ENCODE results near the gene PDPR. TPM values are rescaled to one million over a fixed set of nuclear protein-coding genes. Genes with fewer than 3 reads are reported as not detected.
"Not testable (repeated sequence)": the region's sequence is repeated elsewhere in the genome, so short reads cannot be mapped to it uniquely, and the experiment has no call there.

PDPR gene
- polyA plus RNA-seq, 1 of the 3 experiments (the other 2 are of a cell fraction), result 17.1 TPM

DNA sequence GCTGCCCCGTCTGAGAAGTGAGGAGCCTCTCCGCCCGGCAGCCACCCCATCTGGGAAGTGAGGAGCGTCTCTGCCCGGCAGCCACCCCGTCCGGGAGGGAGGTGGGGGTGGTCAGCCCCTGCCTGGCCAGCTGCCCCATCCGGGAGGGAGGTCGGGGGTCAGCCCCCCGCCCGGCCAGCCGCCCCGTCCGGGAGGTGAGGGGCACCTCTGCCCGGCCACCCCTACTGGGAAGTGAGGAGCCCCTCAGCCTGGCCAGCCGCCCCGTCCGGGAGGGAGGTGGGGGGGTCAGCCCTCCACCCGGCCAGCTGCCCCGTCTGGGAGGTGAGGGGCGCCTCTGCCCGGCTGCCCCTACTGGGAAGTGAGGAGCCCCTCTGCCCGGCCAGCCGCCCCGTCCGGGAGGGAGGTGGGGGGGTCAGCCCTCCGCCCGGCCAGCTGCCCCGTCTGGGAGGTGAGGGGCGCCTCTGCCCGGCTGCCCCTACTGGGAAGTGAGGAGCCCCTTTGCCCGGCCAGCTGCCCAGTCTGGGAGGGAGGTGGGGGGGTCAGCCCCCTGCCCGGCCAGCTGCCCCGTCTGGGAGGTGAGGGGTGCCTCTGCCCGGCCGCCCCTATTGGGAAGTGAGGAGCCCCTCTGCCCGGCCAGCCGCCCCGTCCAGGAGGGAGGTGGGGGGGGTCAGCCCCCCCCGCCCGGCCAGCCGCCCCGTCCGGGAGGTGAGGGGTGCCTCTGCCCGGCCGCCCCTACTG lies 90.7 kb downstream of the PDPR start:
- H3K4me2 ChIP-seq; DNase-seq; H3K9ac ChIP-seq; H2AFZ ChIP-seq (ENCODE audit: low read depth); H3K27ac ChIP-seq (ENCODE audit: low read depth in 2 of 2, low read length in 1 of 2); H4K20me1 ChIP-seq (ENCODE audit: insufficient read depth); POLR2A ChIA-PET; H3K4me1 ChIP-seq (ENCODE audit: control insufficient read depth in 1 of 2, insufficient read depth in 2 of 2, low read depth in 1 of 2, low read length in 1 of 2); H3K9me3 ChIP-seq; H3K36me3 ChIP-seq (replicated peaks in 1 of 2; ENCODE audit: control insufficient read depth in 1 of 2, insufficient read depth in 2 of 2, low read length in 1 of 2); H3F3A ChIP-seq (replicated peaks; ENCODE audit: insufficient read depth); H3K27me3 ChIP-seq (ENCODE audit: insufficient read depth); H3K9me2 ChIP-seq; H3K79me2 ChIP-seq (ENCODE audit: insufficient read depth); H3K4me3 ChIP-seq (ENCODE audit: low read depth in 2 of 2, low read length in 1 of 2); CTCF ChIA-PET: not testable (repeated sequence)
- no CpG with 5 or more reads among the region's 46 CpGs for WGBS (ENCODE audit: low lambda C conversion rate)

- H3K9me3 ChIP-seq; H3K36me3 ChIP-seq (replicated peaks in 1 of 2; ENCODE audit: control insufficient read depth in 1 of 2, insufficient read depth in 2 of 2, low read length in 1 of 2); H3F3A ChIP-seq (replicated peaks; ENCODE audit: insufficient read depth); H3K4me1 ChIP-seq (ENCODE audit: control insufficient read depth in 1 of 2, insufficient read depth in 2 of 2, low read depth in 1 of 2, low read length in 1 of 2); H3K9ac ChIP-seq; POLR2A ChIA-PET; DNase-seq; H3K9me2 ChIP-seq; H3K27ac ChIP-seq (ENCODE audit: low read depth in 2 of 2, low read length in 1 of 2); H4K20me1 ChIP-seq (ENCODE audit: insufficient read depth); H3K79me2 ChIP-seq (ENCODE audit: insufficient read depth); CTCF ChIA-PET; H3K4me3 ChIP-seq (ENCODE audit: low read depth in 2 of 2, low read length in 1 of 2); H2AFZ ChIP-seq (ENCODE audit: low read depth); H3K27me3 ChIP-seq (ENCODE audit: insufficient read depth); H3K4me2 ChIP-seq: not testable (repeated sequence)
- WGBS (ENCODE audit: low lambda C conversion rate), result 96% methylated on average over 4 of the region's 6 CpGs
These were observed 92.2 kb downstream of the PDPR start for GRCh38 chr16:70206382-70206781.

Small RNAs within 50 kb of the gene (small RNA-seq; reads per million reads assigned to genes)
- gene AC009060.2, result 0 reads per million in 7 experiments

Other genes with a start within 250 kb of the PDPR start
- gene CLEC18A, start 163.0 kb upstream of the PDPR start, polyA plus RNA-seq (2012; rRNA removed), result 0.15 and 0.20 TPM in 2 replicates
- gene CLEC18C, start 59.5 kb downstream of the PDPR start, polyA plus RNA-seq (2012; rRNA removed), result 0.08 and 0.23 TPM in 2 replicates
- gene EXOSC6, start 137.6 kb downstream of the PDPR start, polyA plus RNA-seq (2012; rRNA removed), result 10.0 and 10.6 TPM in 2 replicates
- 70.5 and 77.3 TPM in 2 replicates for gene AARS1, start 175.2 kb downstream of the PDPR start, polyA plus RNA-seq (2012; rRNA removed)
- gene DDX19B, start 184.9 kb downstream of the PDPR start, polyA plus RNA-seq (2012; rRNA removed), result 20.1 and 43.6 TPM in 2 replicates
- 56.0 and 61.1 TPM in 2 replicates for gene DDX19A, start 232.6 kb downstream of the PDPR start, polyA plus RNA-seq (2012; rRNA removed)